Activated T-cell treated with anti-CD3 and anti-CD28 coated beads, Interleukin-2, amount 50 U/mL, for 24 hours (primary cell): ENCODE measurements around the gene FFAR2.
"Not testable (repeated sequence)": the region's sequence is repeated elsewhere in the genome, so short reads cannot be mapped to it uniquely, and the experiment has no call there.

Source experiments
- DNase-seq: peaks from one replicate; pipeline ENCODE4 v3.0.0-alpha.2; 2020
- H3K27ac Mint-ChIP-seq: 2 replicates; pipeline ENCODE4 v1.8.0; 2020; ENCODE audit warnings: mild to moderate bottlenecking, mixed read lengths
- H3K27me3 Mint-ChIP-seq: 2 replicates; pipeline ENCODE4 v1.8.0; 2020; ENCODE audit warnings: mixed read lengths
- H3K36me3 Mint-ChIP-seq: 2 replicates; pipeline ENCODE4 v1.8.0; 2020; ENCODE audit warnings: low read depth, mixed read lengths
- H3K4me1 Mint-ChIP-seq: 2 replicates; pipeline ENCODE4 v1.8.0; 2020; ENCODE audit warnings: low read depth, mixed read lengths
- H3K4me3 Mint-ChIP-seq: 2 replicates; pipeline ENCODE4 v1.8.0; 2020; ENCODE audit warnings: mild to moderate bottlenecking, moderate library complexity, mixed read lengths
- H3K9me3 Mint-ChIP-seq: 2 replicates; pipeline ENCODE4 v1.8.0; 2020; ENCODE audit warnings: mixed read lengths

FFAR2 gene

DNA sequence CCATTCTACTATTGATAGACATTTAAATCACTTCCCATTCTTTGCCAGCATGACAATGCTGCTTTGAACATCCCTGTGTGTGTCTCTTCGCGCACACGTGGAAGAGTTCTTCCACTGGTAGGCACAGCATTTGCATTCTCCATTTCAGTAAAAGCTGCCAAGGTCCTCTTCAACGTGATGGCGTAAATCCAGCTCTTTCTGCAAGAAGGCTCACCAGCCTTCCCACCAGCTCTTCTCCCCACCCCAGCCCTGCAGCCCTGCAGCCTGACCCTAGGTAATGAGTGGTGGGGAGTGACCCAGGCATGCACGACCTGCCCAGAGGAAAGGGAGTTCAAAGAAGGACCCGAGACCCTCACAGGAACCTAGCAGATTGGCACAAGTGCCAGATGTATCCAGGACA, 31.7 kb upstream of the FFAR2 start:
- H3K27me3 Mint-ChIP-seq: peaks cover 50% of the 10 kb centered on the region
- no peaks in the 10 kb centered on the region for H3K36me3 Mint-ChIP-seq
- no peak for DNase-seq
- H3K4me1 Mint-ChIP-seq: no peaks in the 10 kb centered on the region
- no peak overlapping the region for H3K27ac Mint-ChIP-seq
- H3K9me3 Mint-ChIP-seq: no peaks in the 10 kb centered on the region
- H3K4me3 Mint-ChIP-seq: no peak overlapping the region

GRCh38 chr19:35417278-35417677, 30.8 kb upstream of the FFAR2 start:
- Mint-ChIP-seq H3K4me3 (no peak overlapping the region), H3K9me3 (no peaks in the 10 kb centered on the region), H3K27me3 (peaks cover 50% of the 10 kb centered on the region), H3K4me1 (no peaks in the 10 kb centered on the region), H3K27ac (no peak overlapping the region), H3K36me3 (no peaks in the 10 kb centered on the region)
- no peak for DNase-seq

DNA sequence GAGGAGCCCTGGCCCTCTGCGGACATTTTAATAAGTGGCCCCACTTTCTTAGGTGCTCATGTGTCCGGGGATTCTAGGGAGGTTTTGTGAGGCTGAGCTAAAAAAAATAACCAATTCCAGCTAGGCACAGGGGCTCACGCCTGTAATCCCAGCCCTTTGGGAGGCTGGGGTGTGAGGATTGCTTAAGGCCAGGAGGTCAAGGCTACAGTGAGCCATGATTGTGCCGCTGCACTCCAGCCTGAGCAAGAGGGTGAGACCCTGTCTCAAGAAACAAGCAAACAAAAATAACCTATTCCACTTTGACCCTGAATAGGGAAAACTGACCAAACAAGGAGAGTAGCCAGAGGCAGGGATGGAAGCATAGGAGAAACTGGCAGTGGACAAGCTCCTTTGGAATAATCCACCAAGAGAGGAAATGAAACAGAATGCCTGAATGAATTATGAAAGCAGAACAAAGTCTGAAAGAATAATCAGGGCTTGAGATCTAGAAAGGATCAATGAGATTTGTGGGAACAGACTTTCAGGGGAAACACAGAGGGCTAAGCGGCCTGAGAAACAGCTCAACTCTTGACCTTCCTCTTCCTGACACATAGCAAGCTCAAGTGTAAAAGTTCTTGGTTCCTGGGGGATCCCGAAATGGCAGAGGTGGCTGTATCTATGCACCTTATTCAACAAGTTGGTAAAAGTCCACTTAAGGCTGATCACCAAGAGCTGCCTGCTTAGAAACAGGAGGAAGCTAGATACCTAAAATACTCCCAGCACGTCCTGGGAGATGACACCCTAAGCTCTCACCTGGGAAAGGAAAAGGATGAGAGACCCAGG, 30.1 kb upstream of the FFAR2 start:
- no peaks in the 10 kb centered on the region for H3K36me3 Mint-ChIP-seq
- H3K9me3 Mint-ChIP-seq: no peaks in the 10 kb centered on the region
- no peak overlapping the region for H3K4me3 Mint-ChIP-seq
- DNase-seq: no peak
- H3K4me1 Mint-ChIP-seq: no peaks in the 10 kb centered on the region
- peaks cover 47% of the 10 kb centered on the region for H3K27me3 Mint-ChIP-seq
- H3K27ac Mint-ChIP-seq: no peak overlapping the region

DNA sequence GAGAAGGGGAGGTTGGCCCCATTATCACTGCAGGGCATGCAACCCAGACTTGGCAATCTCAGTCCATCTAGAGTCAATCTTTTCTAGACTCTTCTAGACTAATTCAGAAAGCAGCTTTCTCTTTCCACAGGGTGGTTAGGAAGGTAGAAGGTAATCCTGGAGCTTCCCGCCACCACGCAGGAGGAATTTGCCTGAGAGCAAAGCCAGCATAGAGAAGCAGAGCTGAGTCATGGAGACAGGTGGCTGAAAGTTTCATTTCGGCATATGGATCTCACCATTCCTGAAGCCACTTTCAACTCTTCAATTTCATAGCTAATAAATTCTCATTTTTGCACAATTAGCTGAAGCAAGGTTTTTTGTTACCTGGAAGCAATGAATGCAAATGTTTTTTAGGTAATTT, 29.0 kb upstream of the FFAR2 start:
- peaks cover 39% of the 10 kb centered on the region for H3K27me3 Mint-ChIP-seq
- no peak for DNase-seq
- H3K36me3 Mint-ChIP-seq: no peaks in the 10 kb centered on the region
- H3K4me3 Mint-ChIP-seq: no peak overlapping the region
- no peaks in the 10 kb centered on the region for H3K9me3 Mint-ChIP-seq
- H3K4me1 Mint-ChIP-seq: no peaks in the 10 kb centered on the region
- H3K27ac Mint-ChIP-seq: no peak overlapping the region

DNA sequence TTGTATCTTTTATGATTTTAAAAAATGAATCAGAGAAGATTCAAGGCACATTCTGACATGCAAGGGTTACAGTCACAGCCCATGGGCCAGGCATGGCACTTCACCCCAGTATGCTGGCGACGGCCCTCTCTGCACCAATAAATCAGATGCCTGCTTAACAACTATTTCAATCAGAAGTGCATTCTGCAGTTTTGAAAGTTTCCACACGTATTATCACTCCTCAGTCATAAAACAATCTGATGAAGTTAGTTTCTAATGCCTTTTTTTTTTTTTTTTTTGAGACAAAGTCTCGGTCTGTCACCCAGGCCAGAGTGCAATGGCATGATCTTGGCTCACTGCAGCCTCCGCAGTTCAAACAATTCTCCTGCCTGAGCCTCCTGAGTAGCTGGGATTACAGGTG, 28.3 kb upstream of the FFAR2 start:
- Mint-ChIP-seq H3K4me1 (no peaks in the 10 kb centered on the region), H3K9me3 (no peaks in the 10 kb centered on the region), H3K4me3 (no peak overlapping the region), H3K36me3 (no peaks in the 10 kb centered on the region), H3K27me3 (peaks cover 32% of the 10 kb centered on the region), H3K27ac (no peak overlapping the region)
- no peak for DNase-seq

GRCh38 chr19:35421362-35421761, 26.7 kb upstream of the FFAR2 start:
- Mint-ChIP-seq H3K4me1 (no peaks in the 10 kb centered on the region), H3K36me3 (no peaks in the 10 kb centered on the region), H3K27me3 (peaks cover 20% of the 10 kb centered on the region), H3K9me3 (no peaks in the 10 kb centered on the region), H3K27ac (no peak overlapping the region), H3K4me3 (no peak overlapping the region)
- DNase-seq: no peak

GRCh38 chr19:35423406-35423805, 24.7 kb upstream of the FFAR2 start:
- H3K27ac Mint-ChIP-seq, DNase-seq, H3K36me3 Mint-ChIP-seq, H3K4me1 Mint-ChIP-seq, H3K4me3 Mint-ChIP-seq, H3K27me3 Mint-ChIP-seq, H3K9me3 Mint-ChIP-seq: not testable (repeated sequence)

GRCh38 chr19:35425682-35426081, 22.4 kb upstream of the FFAR2 start:
- Mint-ChIP-seq H3K36me3 (no peaks in the 10 kb centered on the region), H3K9me3 (no peaks in the 10 kb centered on the region), H3K4me3 (no peak overlapping the region), H3K27ac (no peak overlapping the region), H3K27me3 (no peaks in the 10 kb centered on the region), H3K4me1 (peaks cover 2% of the 10 kb centered on the region)
- no peak for DNase-seq

DNA sequence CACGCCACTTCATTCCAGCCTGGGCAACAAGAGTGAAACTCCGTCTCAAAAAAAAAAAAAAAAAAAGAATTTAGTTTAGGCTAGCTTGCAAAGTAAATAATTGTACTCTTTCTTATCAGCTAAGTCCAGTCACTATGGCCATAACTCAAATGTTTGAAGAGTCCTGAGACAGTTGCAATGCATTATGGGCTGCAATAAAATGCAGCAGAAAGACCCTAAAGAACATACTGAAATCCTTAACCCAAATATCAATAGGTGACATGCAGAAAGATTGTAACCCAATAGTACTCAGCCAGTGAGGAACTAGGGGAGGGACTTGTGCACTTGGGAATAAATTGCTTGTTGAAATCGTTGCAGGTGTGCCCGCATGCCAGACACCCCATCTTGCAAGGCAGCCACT, 20.9 kb upstream of the FFAR2 start:
- Mint-ChIP-seq H3K4me1 (peaks cover 4% of the 10 kb centered on the region), H3K27ac (no peak overlapping the region), H3K4me3 (no peak overlapping the region)

DNA sequence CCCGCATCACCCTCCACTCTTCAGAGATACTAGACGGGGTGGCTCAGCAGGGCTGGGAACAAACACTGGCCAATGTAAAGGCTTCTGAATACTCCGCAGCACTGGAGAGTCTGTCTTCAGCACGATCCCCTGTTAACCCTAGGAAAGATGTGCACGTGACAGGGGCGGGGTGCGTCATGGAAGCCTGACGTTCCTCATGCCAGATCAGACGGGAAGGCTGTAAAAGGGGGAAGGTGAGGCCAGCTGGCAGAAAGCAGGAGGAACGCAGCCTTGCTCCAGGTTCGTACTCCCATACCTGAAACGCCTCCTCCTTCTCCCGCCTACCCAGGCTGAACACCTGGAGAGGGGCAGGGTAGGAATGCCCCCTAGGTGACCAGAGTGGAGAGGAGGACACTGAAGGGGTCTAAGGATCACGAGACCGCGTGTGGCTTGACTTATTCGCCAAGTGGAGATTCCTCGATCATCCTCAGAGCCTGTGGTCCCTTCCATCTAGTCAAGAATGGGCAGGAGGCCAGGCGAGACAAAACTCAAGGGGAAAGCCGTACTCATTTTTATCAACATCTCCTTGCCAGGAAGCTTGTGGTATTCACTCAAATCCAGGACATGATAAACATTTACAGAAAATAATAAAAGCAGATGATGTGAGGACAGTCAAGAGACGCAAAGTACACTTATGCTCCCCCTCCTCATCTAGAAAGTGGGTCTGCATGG, 18.2 kb upstream of the FFAR2 start:
- DNase-seq: no peak
- peaks cover 4% of the 10 kb centered on the region for H3K4me1 Mint-ChIP-seq
- H3K36me3 Mint-ChIP-seq: no peaks in the 10 kb centered on the region
- no peak overlapping the region for H3K4me3 Mint-ChIP-seq
- H3K27ac Mint-ChIP-seq: no peak overlapping the region
- H3K27me3 Mint-ChIP-seq: peaks cover 23% of the 10 kb centered on the region
- H3K9me3 Mint-ChIP-seq: peaks cover 3% of the 10 kb centered on the region

More for the DNA sequence above, 20.9 kb upstream of the FFAR2 start:
- H3K27me3 Mint-ChIP-seq: peaks cover under 1% of the 10 kb centered on the region
- H3K9me3 Mint-ChIP-seq: peaks cover 3% of the 10 kb centered on the region
- DNase-seq: no peak
- no peaks in the 10 kb centered on the region for H3K36me3 Mint-ChIP-seq

DNA sequence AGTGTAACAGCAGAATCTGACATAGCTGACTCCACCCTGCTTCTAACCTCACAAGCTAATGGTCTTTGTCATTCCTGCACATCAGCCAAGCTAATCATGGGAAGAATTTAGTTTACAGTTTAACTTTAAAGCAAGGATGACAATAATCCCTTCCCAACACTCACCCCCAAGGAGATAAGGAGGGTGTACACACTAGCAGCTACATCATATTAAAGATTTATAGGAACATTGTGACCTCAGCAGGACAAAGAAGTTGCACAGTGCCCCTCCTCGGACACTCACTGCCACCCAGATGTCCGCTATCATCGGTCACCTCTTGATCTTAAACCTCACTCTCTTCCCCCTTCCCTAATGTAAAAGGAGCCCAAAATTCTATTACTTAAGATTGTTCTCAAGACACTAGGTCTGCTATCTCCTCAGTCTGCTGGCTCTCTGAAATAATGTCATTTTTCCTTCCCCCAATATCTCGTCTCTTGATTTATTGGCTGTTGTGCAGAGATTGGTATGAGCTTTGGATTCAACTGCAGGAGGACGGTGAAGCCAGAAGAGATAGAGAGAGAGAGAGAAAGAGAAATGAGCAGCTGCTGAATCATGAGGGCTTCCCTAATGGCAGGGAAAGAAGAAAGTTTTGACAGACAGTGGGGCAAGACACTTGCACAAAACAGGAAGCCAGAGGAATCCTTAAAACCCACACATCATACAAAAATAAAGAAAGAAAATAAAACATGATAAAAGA, 17.5 kb upstream of the FFAR2 start:
- no peak overlapping the region for H3K4me3 Mint-ChIP-seq
- no peak for DNase-seq
- peaks cover 26% of the 10 kb centered on the region for H3K27me3 Mint-ChIP-seq
- peaks cover 4% of the 10 kb centered on the region for H3K4me1 Mint-ChIP-seq
- peaks cover 3% of the 10 kb centered on the region for H3K9me3 Mint-ChIP-seq
- H3K36me3 Mint-ChIP-seq: no peaks in the 10 kb centered on the region
- no peak overlapping the region for H3K27ac Mint-ChIP-seq

GRCh38 chr19:35431145-35431807, 16.8 kb upstream of the FFAR2 start:
- Mint-ChIP-seq H3K36me3 (no peaks in the 10 kb centered on the region), H3K4me1 (peaks cover 10% of the 10 kb centered on the region), H3K27me3 (peaks cover 32% of the 10 kb centered on the region), H3K27ac (no peak overlapping the region), H3K4me3 (no peak overlapping the region), H3K9me3 (peaks cover 3% of the 10 kb centered on the region)
- DNase-seq: no peak

DNA sequence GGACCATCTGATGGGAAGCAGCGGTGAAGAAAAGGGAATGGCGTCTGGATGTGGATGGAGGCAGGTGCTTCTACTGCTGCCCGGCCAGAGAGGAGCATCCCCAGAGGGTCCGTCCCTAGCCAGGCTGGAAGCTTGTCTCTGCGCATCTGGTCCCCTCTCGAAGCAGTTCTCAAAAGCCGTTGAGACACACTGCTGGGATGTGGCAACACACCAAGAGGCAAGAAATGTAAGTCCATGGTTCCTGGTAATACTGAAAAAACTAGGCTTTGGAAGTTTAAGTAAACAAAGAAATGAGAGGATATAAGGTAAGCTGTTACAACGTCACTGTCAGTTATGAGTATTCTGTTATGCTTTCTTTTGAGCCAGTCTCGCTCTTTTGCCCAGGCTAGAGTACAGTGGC, 15.1 kb upstream of the FFAR2 start:
- Mint-ChIP-seq H3K4me3 (no peak overlapping the region), H3K27me3 (peaks cover 35% of the 10 kb centered on the region), H3K9me3 (peaks cover 3% of the 10 kb centered on the region), H3K36me3 (no peaks in the 10 kb centered on the region), H3K27ac (no peak overlapping the region), H3K4me1 (peaks cover 22% of the 10 kb centered on the region)
- DNase-seq: no peak

DNA sequence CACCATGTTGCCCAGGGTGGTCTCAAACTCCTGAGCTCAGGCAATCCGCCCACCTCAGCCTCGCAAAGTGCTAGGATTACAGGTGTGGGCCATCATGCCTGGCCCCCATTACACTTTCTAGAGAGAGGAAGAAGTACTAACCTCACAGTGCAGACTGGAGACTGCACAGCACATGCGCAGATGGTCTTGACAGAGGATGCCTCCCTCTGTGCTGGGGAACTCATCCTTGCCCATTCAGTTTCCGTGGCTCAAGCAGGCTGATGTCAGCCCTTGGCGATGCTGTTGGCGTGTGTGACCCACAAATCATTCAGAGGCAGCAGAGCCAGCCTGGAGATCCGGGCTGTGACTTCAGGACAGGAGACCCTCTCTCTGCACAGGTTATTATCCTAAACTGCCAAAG, 14.6 kb upstream of the FFAR2 start:
- Mint-ChIP-seq H3K4me3 (no peak overlapping the region), H3K27me3 (peaks cover 35% of the 10 kb centered on the region), H3K27ac (no peak overlapping the region), H3K9me3 (peaks cover 3% of the 10 kb centered on the region), H3K36me3 (no peaks in the 10 kb centered on the region), H3K4me1 (peaks cover 22% of the 10 kb centered on the region)
- DNase-seq: no peak
